Activated naive CD8-positive, alpha-beta T cell treated with anti-CD3 and anti-CD28 coated beads for 36 hours (primary cell): ENCODE measurements around the gene MFSD1. TPM values are rescaled to one million over a fixed set of nuclear protein-coding genes. Genes with fewer than 3 reads are reported as not detected.

ENCODE experiments used
- DNase-seq: peaks from one replicate; pipeline ENCODE4 v3.0.0; 2021
- H3K27ac Mint-ChIP-seq: one replicate; pipeline ENCODE4 v1.8.0; 2022; ENCODE audit warnings: mild to moderate bottlenecking, moderate library complexity, mixed read lengths
- H3K27me3 Mint-ChIP-seq: one replicate; pipeline ENCODE4 v1.8.0; 2022; ENCODE audit warnings: mild to moderate bottlenecking, mixed read lengths
- H3K36me3 Mint-ChIP-seq: one replicate; pipeline ENCODE4 v1.8.0; 2021; ENCODE audit warnings: mild to moderate bottlenecking, mixed read lengths
- H3K4me1 Mint-ChIP-seq: one replicate; pipeline ENCODE4 v1.8.0; 2021; ENCODE audit warnings: mixed read lengths
- H3K4me3 Mint-ChIP-seq: one replicate; pipeline ENCODE4 v1.8.0; 2022; ENCODE audit warnings: mild to moderate bottlenecking, moderate library complexity, mixed read lengths
- H3K9me3 Mint-ChIP-seq: one replicate; pipeline ENCODE4 v1.8.0; 2022; ENCODE audit warnings: mixed read lengths
- total RNA-seq, 2 experiments: library from RNA; stranded (reverse); gene quantifications; one replicate each; pipeline ENCODE4 v1.2.3, GENCODE V29; 2021

Gene MFSD1
- total RNA-seq, 2 experiments from 2014 or later: 17.0 to 18.5 TPM

DNA sequence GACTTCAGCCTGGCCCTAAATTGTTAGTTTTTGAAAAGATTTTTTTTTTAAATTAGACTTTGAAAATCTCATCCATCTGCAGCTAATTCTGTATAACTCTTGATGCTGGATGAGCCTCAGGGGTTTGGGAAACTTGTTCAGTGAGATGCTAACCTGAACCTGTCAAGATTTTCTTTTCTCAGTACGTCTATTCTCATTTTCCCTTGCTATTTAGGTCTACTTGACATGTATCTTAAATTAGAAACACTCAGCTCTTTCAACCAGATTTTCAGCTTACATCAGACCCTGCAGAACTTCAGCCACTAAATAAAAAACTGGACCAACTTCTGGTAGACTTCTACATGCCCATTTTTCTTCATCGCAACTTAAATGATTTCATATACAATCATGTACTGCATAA is 61.4 kb downstream of the MFSD1 start:
- H3K27me3 Mint-ChIP-seq: no peaks in the 10 kb centered on the region
- H3K9me3 Mint-ChIP-seq: no peaks in the 10 kb centered on the region
- H3K4me3 Mint-ChIP-seq: no peak overlapping the region
- no peaks in the 10 kb centered on the region for H3K36me3 Mint-ChIP-seq
- H3K27ac Mint-ChIP-seq: no peak overlapping the region
- peaks cover 7% of the 10 kb centered on the region for H3K4me1 Mint-ChIP-seq
- DNase-seq: no peak

DNA sequence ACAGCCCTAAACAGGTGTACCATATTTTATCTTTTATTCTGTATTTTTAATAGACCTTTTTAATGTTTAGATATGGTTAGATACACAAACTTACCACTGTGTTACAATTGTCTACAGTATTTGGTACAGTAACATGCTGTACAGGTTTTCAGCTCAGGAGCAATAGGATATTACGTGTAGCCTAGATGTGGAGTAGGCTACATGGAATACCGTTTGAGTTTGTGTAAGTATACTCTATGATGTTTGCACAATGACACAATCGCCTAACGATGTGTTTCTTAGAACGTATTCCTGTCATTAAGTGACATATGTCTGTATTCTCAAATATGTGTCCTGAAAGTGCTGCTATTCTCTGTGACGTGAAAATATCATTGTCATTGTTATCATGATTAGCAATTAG is 62.6 kb downstream of the MFSD1 start:
- no peaks in the 10 kb centered on the region for H3K9me3 Mint-ChIP-seq
- H3K4me3 Mint-ChIP-seq: no peak overlapping the region
- no peaks in the 10 kb centered on the region for H3K27me3 Mint-ChIP-seq
- peaks cover 7% of the 10 kb centered on the region for H3K4me1 Mint-ChIP-seq
- H3K36me3 Mint-ChIP-seq: no peaks in the 10 kb centered on the region
- DNase-seq: no peak
- no peak overlapping the region for H3K27ac Mint-ChIP-seq

DNA sequence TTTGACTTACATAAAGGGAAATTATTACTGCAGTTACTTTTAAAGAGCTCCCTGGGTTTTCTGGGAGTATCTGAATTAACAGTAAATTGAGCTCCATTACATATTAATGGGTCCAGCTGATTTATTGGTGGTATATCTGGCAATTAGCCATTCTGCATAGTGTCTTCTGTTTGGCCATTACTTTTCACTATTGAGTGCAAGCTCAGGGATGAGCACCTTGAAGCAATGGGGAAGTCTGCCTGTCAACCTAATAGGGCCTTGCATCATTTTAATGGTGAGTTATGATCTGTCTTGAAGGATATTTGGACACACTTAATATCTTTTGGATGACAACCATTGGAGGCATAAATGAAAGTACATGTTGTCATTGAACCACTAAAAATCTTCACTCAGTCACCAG is 73.8 kb downstream of the MFSD1 start:
- Mint-ChIP-seq H3K36me3 (no peaks in the 10 kb centered on the region), H3K4me3 (no peak overlapping the region), H3K4me1 (no peaks in the 10 kb centered on the region), H3K9me3 (no peaks in the 10 kb centered on the region), H3K27me3 (no peaks in the 10 kb centered on the region), H3K27ac (no peak overlapping the region)
- no peak for DNase-seq

Other genes starting within 250 kb of the MFSD1 start
- under 1 TPM; 0.80 to 0.89 TPM for gene MLF1, start 230.9 kb upstream of the MFSD1 start, total RNA-seq
- gene GFM1, start 157.5 kb upstream of the MFSD1 start, total RNA-seq: 10 to 100 TPM; 82.8 to 89.3 TPM
- gene LXN, start 129.4 kb upstream of the MFSD1 start, total RNA-seq: 1 to 10 TPM; 7.6 to 8.2 TPM
- not detected for gene RARRES1, start 69.6 kb upstream of the MFSD1 start, total RNA-seq